A549 (cell line): ENCODE results near the gene TMEM143.

Source experiments
- BHLHE40 ChIP-seq: IDR thresholded peaks from 2 replicates; pipeline ENCODE4 v1.6.1; 2012; ENCODE audit warnings: low read depth, low read length, inconsistent platforms
- HMGXB4 ChIP-seq: fragments of 250-450 bp; sonication (Bioruptor Pico); IDR thresholded peaks from 2 replicates; pipeline ENCODE4 v1.5.0; 2021; ENCODE audit warnings: mild to moderate bottlenecking, moderate library complexity, borderline replicate concordance
- MAZ ChIP-seq: fragments of 150-350 bp; IDR thresholded peaks from 2 replicates; pipeline ENCODE4 v1.6.1; 2014; ENCODE audit warnings: antibody characterized with exemption, low read depth, low read length, borderline replicate concordance
- POLR2A ChIP-seq: IDR thresholded peaks from 2 replicates; pipeline ENCODE4 v1.6.1; 2012; ENCODE audit warnings: mild to moderate bottlenecking, low read length
- SMC3 ChIP-seq: fragments of >200 bp; sonication (Bioruptor Twin); formaldehyde crosslinking; IDR thresholded peaks from 3 replicates; pipeline ENCODE4 v1.6.1; 2018; ENCODE audit warnings: inconsistent platforms
- ZFP36 ChIP-seq: fragments of 450-650 bp; IDR thresholded peaks from 2 replicates; pipeline ENCODE4 v1.6.1; 2014; ENCODE audit warnings: borderline replicate concordance; ENCODE audit not compliant: partially characterized antibody
- ZSCAN20 ChIP-seq: fragments of 250-450 bp; sonication (Bioruptor Pico); IDR thresholded peaks from 2 replicates; pipeline ENCODE4 v1.8.0; 2022; ENCODE audit warnings: mild to moderate bottlenecking, moderate library complexity
- TF ChIP-seq, protein P1 (sequence below): fragments of >200 bp; sonication (Bioruptor Twin); formaldehyde crosslinking; IDR thresholded peaks from 3 replicates; pipeline ENCODE4 v1.5.1; 2016

DNA sequence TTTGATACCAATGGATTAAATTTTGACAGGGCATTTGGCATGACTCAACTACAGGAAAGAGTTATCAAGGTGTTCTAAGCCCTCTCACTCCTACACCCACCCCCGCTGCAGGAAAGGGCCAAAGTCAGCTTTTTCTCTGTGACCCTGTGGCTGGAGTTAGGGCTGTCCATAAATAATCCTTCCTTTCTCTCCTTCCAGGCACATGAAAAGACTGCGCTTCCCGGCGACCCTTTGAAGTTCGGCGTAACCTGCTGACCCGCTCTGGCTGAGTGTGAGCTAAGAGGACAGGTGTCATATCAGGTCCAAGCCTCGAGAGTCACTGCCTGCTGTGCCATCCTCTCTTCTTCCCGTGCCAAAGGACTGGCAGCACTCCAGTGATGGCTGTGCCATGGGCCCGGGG is 68.3 kb downstream of the TMEM143 start:
- TF ChIP-seq POLR2A (no peak), ZSCAN20 (CRISPR knock-in tag) (no peak), HMGXB4 (CRISPR knock-in tag) (no peak), BHLHE40 (no peak), ZFP36 (no peak), MAZ (no peak), SMC3 (no peak)
- TF ChIP-seq, protein P1, sequence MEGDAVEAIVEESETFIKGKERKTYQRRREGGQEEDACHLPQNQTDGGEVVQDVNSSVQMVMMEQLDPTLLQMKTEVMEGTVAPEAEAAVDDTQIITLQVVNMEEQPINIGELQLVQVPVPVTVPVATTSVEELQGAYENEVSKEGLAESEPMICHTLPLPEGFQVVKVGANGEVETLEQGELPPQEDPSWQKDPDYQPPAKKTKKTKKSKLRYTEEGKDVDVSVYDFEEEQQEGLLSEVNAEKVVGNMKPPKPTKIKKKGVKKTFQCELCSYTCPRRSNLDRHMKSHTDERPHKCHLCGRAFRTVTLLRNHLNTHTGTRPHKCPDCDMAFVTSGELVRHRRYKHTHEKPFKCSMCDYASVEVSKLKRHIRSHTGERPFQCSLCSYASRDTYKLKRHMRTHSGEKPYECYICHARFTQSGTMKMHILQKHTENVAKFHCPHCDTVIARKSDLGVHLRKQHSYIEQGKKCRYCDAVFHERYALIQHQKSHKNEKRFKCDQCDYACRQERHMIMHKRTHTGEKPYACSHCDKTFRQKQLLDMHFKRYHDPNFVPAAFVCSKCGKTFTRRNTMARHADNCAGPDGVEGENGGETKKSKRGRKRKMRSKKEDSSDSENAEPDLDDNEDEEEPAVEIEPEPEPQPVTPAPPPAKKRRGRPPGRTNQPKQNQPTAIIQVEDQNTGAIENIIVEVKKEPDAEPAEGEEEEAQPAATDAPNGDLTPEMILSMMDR: no peak
